Measurements from ENCODE around the gene PREPL. TPM values are rescaled to one million over a fixed set of nuclear protein-coding genes. Genes with fewer than 3 reads are reported as not detected.

The PREPL gene
- total and polyA plus RNA-seq, 2 of the 4 experiments (the other 2 are of a cell fraction) = 27.6 to 39.6 TPM

DNA sequence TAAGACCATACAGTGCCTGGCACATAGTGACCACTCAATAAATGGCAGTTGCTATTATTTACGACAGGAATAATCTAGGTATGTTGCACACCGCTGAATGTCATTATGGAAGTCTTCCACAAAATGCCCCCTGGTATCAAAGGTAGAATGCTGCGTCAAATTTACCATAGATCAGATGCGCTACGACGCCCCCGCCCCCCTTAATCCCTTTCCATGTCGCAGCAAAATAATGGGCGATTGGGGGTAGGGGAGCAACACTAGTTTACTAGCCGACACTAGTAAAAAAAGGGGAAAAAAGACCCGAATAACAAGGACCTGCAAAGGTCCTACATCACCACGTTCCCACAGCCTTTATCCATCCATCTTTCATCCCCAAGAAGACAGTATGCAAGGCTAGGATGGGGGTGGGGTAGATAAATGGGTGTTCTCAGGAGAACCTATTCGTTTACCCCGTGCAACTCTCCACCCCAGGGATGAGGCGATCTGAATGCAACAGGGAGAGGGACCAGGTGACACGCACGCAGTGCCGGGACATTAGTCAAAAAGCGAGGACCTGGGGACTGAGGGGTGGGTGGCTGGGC, 455 bp downstream of the PREPL start:
- Histone ChIP-seq H2AK5ac (ENCODE audit: low read depth, low read length) (peak overlapping the region; percentile 57; the same call in 1 of the 2 replicates), H3K79me1 (ENCODE audit: low read depth in 1 of 2, low read length in 2 of 2) (peaks cover 17 to 28% of the 10 kb centered on the region in 2 experiments), H3K4me1 (ENCODE audit: control insufficient read depth, insufficient read depth, low read length) (no peaks in the 10 kb centered on the region), H4K8ac (ENCODE audit: low read depth in 2 of 2, low read length in 2 of 2) (peak overlapping the region; percentile 90 to 98; a peak in 2 of 4 replicates), H3K27ac (ENCODE audit: insufficient read depth, low read length) (peak overlapping the region; percentile 98), H4K91ac (ENCODE audit: insufficient read depth, low read depth, low read length) (no peak overlapping the region), H3K4me2 (ENCODE audit: low read depth, low read length) (peak overlapping the region; percentile 99), H4K20me1 (ENCODE audit: insufficient read depth, low read length) (peaks cover 3% of the 10 kb centered on the region; the same call in 1 of the 2 replicates), H3K9me1 (ENCODE audit: insufficient read depth, low read length) (no peaks in the 10 kb centered on the region), H3K4me3 (ENCODE audit: insufficient read depth, low read depth, low read length) (peak overlapping the region; percentile 58), H3K4ac (ENCODE audit: low read depth, low read length) (peak overlapping the region; percentile 80), H3K36me3 (ENCODE audit: control insufficient read depth, insufficient read depth, low read length) (no peaks in the 10 kb centered on the region; the same call in 1 of the 2 replicates), H3K27me3 (ENCODE audit: control insufficient read depth, insufficient read depth, low read length) (no peaks in the 10 kb centered on the region), H3K56ac (ENCODE audit: extremely low read depth, insufficient read depth, low read length) (peak overlapping the region; percentile 50), H2BK120ac (ENCODE audit: low read depth, low read length) (peak overlapping the region; percentile 36; the same call in 1 of the 2 replicates), H2BK15ac (ENCODE audit: low read depth, low read length) (no peak overlapping the region), H3K9ac (ENCODE audit: low read depth, low read length) (peak overlapping the region; percentile 98), H4K5ac (ENCODE audit: low read depth, low read length) (peak overlapping the region; percentile 4; the same call in 1 of the 2 replicates), H3K23ac (ENCODE audit: low read depth, low read length) (peak overlapping the region; percentile 69), H2AFZ (replicated peaks; ENCODE audit: low read length, poor library complexity) (peak overlapping the region; percentile 93), H3K18ac (ENCODE audit: low read depth, low read length) (peak overlapping the region; percentile 35; the same call in 1 of the 2 replicates), H2AK9ac (replicated peaks; ENCODE audit: low read depth, low read length, poor library complexity) (peak overlapping the region; percentile 92), H2BK5ac (ENCODE audit: low read depth, low read length, poor library complexity, severe bottlenecking) (peak overlapping the region; percentile 99), H3K14ac (replicated peaks; ENCODE audit: low read depth, low read length) (peak overlapping the region; percentile 80), H2BK20ac (ENCODE audit: low read depth, low read length) (no peak overlapping the region), H3K9me3 (ENCODE audit: control insufficient read depth, insufficient read depth, low read length) (no peaks in the 10 kb centered on the region)
- in situ Hi-C loops (cut with MboI; ENCODE audit: low sequenced_read_pairs) = no loop called here
- TF ChIP-seq CTCF (conservative IDR thresholded peaks at IDR 0.05; ENCODE audit: low read depth, low read length) (no peak), SMC3 (IDR thresholded peaks at IDR 0.05; ENCODE audit: low read depth, low read length) (no peak), FOS (IDR thresholded peaks at IDR 0.05; ENCODE audit: low read depth, low read length) (no peak), MAFK (IDR thresholded peaks at IDR 0.05; ENCODE audit: low read depth, low read length) (no peak), MAZ (IDR thresholded peaks at IDR 0.05; ENCODE audit: borderline replicate concordance, low read depth, low read length) (no peak; the same call in 1 of the 2 replicates), RCOR1 (IDR thresholded peaks at IDR 0.05; ENCODE audit: insufficient replicate concordance, low read length) (no peak)
- TF ChIP-seq, protein P1, sequence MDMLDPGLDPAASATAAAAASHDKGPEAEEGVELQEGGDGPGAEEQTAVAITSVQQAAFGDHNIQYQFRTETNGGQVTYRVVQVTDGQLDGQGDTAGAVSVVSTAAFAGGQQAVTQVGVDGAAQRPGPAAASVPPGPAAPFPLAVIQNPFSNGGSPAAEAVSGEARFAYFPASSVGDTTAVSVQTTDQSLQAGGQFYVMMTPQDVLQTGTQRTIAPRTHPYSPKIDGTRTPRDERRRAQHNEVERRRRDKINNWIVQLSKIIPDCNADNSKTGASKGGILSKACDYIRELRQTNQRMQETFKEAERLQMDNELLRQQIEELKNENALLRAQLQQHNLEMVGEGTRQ (IDR thresholded peaks at IDR 0.05; ENCODE audit: low read depth, low read length) = no peak
- ATAC-seq (ENCODE audit: low read depth) = peak; percentile 10
- CTCF ChIA-PET = no interaction called here
- POLR2A ChIA-PET (ENCODE audit: unreplicated experiment) = interaction anchor here (0.6 to 0.8 kb wide), 2 partner anchors 12 to 43 kb away, joined by 3 to 5 read pairs; no protein-coding TSS in a partner anchor
- dilution Hi-C loops (cut with HindIII; ENCODE audit: low sequenced_read_pairs, unreplicated experiment) = no loop called here
- intact Hi-C loops (cut with micrococcal nuclease) = loop anchor here (5.0 to 10.0 kb wide), 2 partner anchors 189 to 276 kb away; no protein-coding TSS in a partner anchor
- no TSS peak for BruUV-seq (replicated peaks)
- peak; percentile 5 for DNase-seq
- WGBS, 2 experiments (ENCODE audit: extremely low coverage in 2 of 2, insufficient read length in 1 of 2) = no CpG with 5 or more reads among the region's 19 CpGs

All from IMR-90 (cell line).